WI38 (cell line): ENCODE results near the gene PROX1.

Source experiments
- H3K4me3 ChIP-seq: 2 replicates; pipeline ENCODE4 v1.5.1; 2011; ENCODE audit warnings: low read depth, mild to moderate bottlenecking, control low read depth, low read length
- CTCF ChIP-seq: IDR thresholded peaks from 2 replicates; pipeline ENCODE4 v1.5.1; 2012; ENCODE audit warnings: low read depth, mild to moderate bottlenecking, control low read depth, low read length

The PROX1 gene

GRCh38 chr1:213987927-213988506 lies at the start of gene PROX1:
TSS of gene PROX1 (plus strand) at chr1:213987973. CDS start at chr1:213996536, 8,563 bp downstream.
- peak within 1 kb of the TSS; percentile 64 for H3K4me3 ChIP-seq
- TF ChIP-seq CTCF: no peak

GRCh38 chr1:213938776-213939175 lies 49.0 kb upstream of the PROX1 start:
- no peak overlapping the region for H3K4me3 ChIP-seq
- TF ChIP-seq CTCF: no peak

GRCh38 chr1:213939888-213940287 lies 47.9 kb upstream of the PROX1 start:
- no peak overlapping the region for H3K4me3 ChIP-seq
- TF ChIP-seq CTCF: no peak

- TF ChIP-seq CTCF: no peak
- no peak overlapping the region for H3K4me3 ChIP-seq
These were observed 46.8 kb upstream of the PROX1 start for GRCh38 chr1:213940947-213941346.

- no peak overlapping the region for H3K4me3 ChIP-seq
- TF ChIP-seq CTCF: no peak
These were observed 45.7 kb upstream of the PROX1 start for GRCh38 chr1:213942061-213942460.

GRCh38 chr1:213947200-213947801 lies 40.5 kb upstream of the PROX1 start:
- no peak for TF ChIP-seq CTCF
- H3K4me3 ChIP-seq: no peak overlapping the region

- H3K4me3 ChIP-seq: no peak overlapping the region
- no peak for TF ChIP-seq CTCF
These were observed 35.9 kb upstream of the PROX1 start for GRCh38 chr1:213951876-213952275.
